Esophagus squamous epithelium (tissue), 4 donors: ENCODE results near the gene CCND2.

Experiments
- CTCF ChIP-seq, 6 experiments: fragments of 450-650 bp in 4 of 6; fragments of 200-600 bp in 2 of 6; sonication (generic) in 2 of 6; IDR thresholded peaks; one replicate each; pipeline ENCODE4 v1.5.1; 2016 to 2019; ENCODE audit warnings: antibody characterized with exemption in 6 of 6, mild to moderate bottlenecking in 4 of 6, moderate library complexity in 4 of 6
- POLR2A ChIP-seq, 4 donors: fragments of 450-650 bp; IDR thresholded peaks; one replicate each; pipeline ENCODE4 v1.6.1; 2017; ENCODE audit warnings: antibody characterized with exemption in 4 of 4, mild to moderate bottlenecking in 4 of 4, moderate library complexity in 3 of 4

GRCh38 chr12:4275016-4275869 lies 1.7 kb downstream of the CCND2 start:
- TF ChIP-seq CTCF (IDR thresholded peaks at IDR 0.05) (no peak), POLR2A (IDR thresholded peaks at IDR 0.05) (no peak)
